Activated CD8-positive, alpha-beta memory T cell treated with anti-CD3 and anti-CD28 coated beads, Interleukin-2, amount 50 U/mL, for 24 hours (primary cell): ENCODE measurements around the gene SMARCA2.
A peak's percentile ranks its signal among the peaks of the same experiment; 100 is the strongest.

Source experiments
- DNase-seq: peaks from one replicate; pipeline ENCODE4 v3.0.0-alpha.2; 2020; ENCODE audit errors: extremely low read depth

Gene SMARCA2

DNA sequence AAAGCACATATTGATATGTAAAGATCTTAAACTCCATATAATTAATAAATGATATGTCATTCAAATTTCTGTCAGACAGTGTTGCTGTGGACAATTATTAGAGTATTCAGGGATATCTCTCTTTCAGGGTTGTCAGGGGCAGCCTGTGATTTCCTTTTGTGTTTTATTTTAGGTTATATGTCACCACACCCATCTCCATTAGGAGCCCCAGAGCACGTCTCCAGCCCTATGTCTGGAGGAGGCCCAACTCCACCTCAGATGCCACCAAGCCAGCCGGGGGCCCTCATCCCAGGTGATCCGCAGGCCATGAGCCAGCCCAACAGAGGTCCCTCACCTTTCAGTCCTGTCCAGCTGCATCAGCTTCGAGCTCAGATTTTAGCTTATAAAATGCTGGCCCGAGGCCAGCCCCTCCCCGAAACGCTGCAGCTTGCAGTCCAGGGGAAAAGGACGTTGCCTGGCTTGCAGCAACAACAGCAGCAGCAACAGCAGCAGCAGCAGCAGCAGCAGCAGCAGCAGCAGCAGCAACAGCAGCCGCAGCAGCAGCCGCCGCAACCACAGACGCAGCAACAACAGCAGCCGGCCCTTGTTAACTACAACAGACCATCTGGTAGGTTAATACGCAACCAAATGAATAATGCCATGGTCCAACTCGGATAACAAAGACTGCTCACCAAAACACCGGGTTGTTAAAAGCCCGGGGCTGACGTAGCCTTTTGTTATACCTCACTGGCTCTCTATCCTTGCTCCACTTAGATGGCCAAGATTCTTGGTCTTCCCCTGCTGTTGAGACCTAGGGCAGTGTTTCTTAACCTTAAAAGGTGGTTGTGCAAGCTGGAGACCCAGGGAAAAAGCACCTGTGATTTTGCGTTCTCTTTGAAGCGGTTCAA is 24.4 kb downstream of the SMARCA2 start:
- DNase-seq = no peak

DNA sequence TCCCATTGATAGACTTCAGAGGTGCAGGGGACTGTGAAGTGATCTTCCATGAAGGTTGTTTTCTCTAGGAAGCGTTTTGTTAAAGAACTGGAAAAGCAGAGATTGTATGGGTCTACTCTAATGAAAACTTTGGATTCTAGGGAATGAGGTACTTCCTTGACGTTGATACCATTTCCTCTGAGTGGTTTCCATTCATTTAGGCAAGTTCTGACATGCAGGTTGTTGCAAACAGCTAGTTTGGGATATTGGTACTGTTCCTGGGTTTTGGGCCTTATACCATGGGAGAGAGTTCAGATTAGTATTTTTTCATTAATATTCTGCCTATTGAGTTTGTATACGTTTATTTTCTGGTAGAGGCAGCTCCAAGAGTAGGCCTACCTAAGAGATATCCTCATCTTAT is 25.7 kb downstream of the SMARCA2 start:
- DNase-seq = no peak

- DNase-seq = no peak
These were observed 26.6 kb downstream of the SMARCA2 start for GRCh38 chr9:2041736-2042135.

DNA sequence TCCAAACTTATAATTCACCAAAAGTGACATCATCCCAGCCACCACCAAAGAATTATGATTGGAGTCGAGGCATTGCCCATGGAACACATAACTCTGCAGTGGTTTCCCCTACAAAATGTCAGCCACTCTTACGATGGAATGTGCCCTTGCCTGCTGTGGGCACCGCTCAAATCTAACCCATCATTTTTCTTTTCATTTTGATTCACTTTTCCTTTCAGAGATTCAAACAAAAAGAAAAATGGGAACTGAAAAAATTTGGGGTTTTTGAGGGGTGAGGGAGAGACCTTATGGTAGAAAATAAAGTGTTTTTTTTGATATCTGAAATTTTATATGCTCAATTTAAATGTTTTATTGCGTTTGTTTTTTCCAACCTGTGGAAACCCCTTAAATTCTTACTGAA is 28.1 kb downstream of the SMARCA2 start:
- no peak for DNase-seq

GRCh38 chr9:2043881-2044462 is 28.8 kb downstream of the SMARCA2 start:
- no peak for DNase-seq

DNA sequence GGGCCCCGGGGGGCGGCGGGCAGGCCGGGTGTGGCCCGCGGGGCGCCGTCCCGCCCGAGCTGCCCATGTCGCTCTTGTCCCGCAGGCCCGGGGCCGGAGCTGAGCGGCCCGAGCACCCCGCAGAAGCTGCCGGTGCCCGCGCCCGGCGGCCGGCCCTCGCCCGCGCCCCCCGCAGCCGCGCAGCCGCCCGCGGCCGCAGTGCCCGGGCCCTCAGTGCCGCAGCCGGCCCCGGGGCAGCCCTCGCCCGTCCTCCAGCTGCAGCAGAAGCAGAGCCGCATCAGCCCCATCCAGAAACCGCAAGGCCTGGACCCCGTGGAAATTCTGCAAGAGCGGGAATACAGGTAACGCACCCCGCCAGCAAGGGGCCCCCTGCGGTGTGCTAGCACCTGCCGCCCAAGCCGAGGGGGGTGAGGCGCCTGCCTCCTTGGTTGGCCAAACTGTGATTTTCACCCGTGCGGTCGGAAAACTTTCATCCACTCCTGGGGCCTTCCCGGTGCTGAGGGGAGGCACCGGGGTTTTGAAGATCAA is 32.1 kb downstream of the SMARCA2 start:
- DNase-seq = no peak

DNA sequence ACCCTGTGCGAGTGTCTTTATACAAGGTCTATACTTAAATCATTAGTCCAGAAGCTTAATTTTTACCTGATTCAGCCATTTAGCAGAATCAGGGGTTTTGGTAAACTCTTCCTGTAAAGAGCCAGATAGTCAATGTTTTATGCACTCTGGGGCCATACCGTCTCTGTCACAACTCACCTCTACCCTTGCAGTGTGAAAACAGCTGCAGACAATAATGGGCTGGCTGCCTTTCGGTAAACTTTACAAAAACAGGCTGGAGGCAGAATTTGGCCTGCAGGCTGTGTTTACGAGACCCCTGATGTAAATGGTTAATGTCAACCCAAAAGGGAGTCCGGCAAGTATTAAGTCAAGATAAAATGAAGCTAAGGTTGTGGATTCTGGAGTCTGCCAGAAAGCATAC is 32.8 kb downstream of the SMARCA2 start:
- no peak for DNase-seq

DNA sequence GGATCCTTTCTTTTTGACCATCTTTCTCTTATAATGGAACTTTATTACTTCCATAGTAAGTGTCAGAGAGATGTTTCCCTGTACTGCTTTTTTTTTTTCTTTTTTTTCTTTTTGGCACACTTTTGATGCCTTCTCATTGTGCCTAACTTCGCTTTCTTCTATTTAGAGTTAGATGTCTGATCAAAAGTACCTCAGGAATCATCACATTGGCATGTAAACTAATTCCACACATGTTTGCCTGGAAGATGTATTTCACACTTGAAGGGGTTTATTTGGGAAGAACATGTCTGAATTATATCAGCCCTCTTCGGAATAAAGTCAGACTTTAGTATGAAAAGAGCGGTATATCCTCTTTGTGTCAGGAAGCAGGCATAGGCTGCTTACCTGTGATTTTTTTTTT is 35.1 kb downstream of the SMARCA2 start:
- no peak for DNase-seq

- DNase-seq = peak; percentile 36
These were observed 39.0 kb downstream of the SMARCA2 start for GRCh38 chr9:2053883-2054845.

DNA sequence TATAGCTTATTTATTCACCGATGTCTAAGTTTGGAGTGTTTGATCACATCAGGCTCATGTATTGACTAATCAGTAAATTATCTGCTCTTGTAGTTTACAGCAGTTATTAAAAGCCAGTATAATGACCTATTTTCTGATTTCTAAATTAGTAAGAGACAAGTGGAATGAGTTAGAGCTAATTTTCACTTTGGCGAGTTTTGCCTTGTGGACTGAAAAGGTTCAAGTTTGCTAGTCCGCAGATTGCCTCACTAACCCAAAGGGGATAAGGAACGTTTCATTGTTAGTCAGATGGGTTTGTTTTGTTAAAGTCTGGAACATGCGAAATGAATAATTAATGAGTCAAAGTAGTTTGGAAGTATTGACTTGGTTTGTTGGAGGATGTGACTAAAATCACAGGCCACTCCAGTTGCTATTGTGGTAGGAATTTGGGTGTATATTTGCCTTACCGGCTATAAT is 40.1 kb downstream of the SMARCA2 start:
- DNase-seq = no peak

GRCh38 chr9:2059274-2059929 is 44.3 kb downstream of the SMARCA2 start:
- DNase-seq = no peak

DNA sequence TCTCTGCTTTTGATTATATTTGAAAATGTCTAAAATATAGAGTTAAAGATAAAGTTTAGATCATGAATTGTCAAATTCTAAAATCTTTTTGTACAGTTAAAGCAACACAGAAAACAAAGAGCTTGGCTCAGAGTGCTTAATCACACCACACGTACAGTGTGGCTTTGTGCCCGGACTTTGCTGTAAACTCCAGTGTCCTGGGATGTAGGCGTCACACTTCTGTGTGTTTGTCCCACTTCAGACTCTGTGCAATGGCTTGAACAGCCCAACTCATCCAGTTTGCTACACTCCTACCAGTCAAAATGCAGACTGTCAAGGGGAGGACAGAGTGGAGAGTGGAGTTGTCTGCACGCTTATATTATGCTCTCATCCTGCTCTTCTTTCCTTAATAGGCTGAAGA is 45.3 kb downstream of the SMARCA2 start:
- no peak for DNase-seq

- no peak for DNase-seq
These were observed 50.6 kb downstream of the SMARCA2 start for GRCh38 chr9:2065704-2066103.

GRCh38 chr9:2066312-2067273 is 51.4 kb downstream of the SMARCA2 start:
- no peak for DNase-seq

GRCh38 chr9:2072752-2073405 is 57.7 kb downstream of the SMARCA2 start:
- no peak for DNase-seq

- no peak for DNase-seq
These were observed 67.6 kb downstream of the SMARCA2 start for GRCh38 chr9:2082772-2083171.

- DNase-seq = no peak
These were observed 68.3 kb downstream of the SMARCA2 start for GRCh38 chr9:2083479-2083878.

DNA sequence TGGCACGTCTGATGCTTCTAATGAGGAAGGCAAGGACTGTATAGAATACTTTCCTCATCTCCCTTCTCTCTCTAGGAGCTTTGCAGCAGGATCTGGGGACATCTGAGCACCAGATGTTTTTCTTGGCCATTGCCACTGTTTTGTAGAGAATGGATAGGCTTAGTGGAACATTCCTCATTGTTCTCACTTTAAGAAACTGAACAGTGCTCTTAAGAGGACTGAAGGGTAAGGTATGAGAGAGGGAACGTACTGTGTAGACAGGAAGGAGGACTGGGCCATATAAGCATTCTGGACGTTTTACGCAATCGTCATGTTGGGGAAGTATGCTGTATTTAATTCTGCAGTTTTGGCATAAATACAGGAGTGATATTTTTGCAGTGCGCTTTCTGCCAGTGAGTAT is 70.6 kb downstream of the SMARCA2 start:
- no peak for DNase-seq

GRCh38 chr9:2086116-2086515 is 71.0 kb downstream of the SMARCA2 start:
- DNase-seq = no peak

GRCh38 chr9:2086971-2087370 is 71.8 kb downstream of the SMARCA2 start:
- no peak for DNase-seq
